SK-N-SH (cell line): ENCODE measurements around the gene NTN1. TPM values are rescaled to one million over a fixed set of nuclear protein-coding genes. Genes with fewer than 3 reads are reported as not detected.

Experiments
- CTCF ChIA-PET: fragments of 300-600, 350-600 bp; formaldehyde crosslinking; extraction: SDS; loops from one replicate; lab custom pipeline; 2021; lab: Yijun Ruan, JAX
- POLR2A ChIA-PET: fragments of 350-600 bp; sonication (Branson Sonifier 250); formaldehyde crosslinking; extraction: SDS; loops from one replicate; lab custom pipeline; 2020; ENCODE audit warnings: antibody characterized with exemption, inconsistent platforms; lab: Yijun Ruan, JAX
- DNase-seq: peaks from one replicate; pipeline ENCODE4 v3.0.0; 2012
- H2AFZ ChIP-seq: fragments of 200-600 bp; sonication (generic); 2 replicates; pipeline ENCODE4 v1.8.1; 2016; ENCODE audit warnings: antibody characterized with exemption, mild to moderate bottlenecking, low read depth
- H3F3A ChIP-seq: fragments of 200-600 bp; sonication (generic); replicated peaks from 2 replicates; pipeline ENCODE3; 2016; ENCODE audit warnings: antibody characterized with exemption, mild to moderate bottlenecking; ENCODE audit not compliant: insufficient read depth
- H3K27ac ChIP-seq, 2 experiments: fragments of 200-500 bp in 1 of 2; fragments of 200-600 bp in 1 of 2; sonication (Bioruptor generic) in 1 of 2; sonication (generic), shearing (Covaris generic) in 1 of 2; 2 replicates each; pipeline versions ENCODE4 v1.5.1 to v1.6.1; 2014 to 2016; ENCODE audit warnings: low read depth in 2 of 2, inconsistent platforms in 1 of 2, low read length in 1 of 2, mild to moderate bottlenecking in 1 of 2, mixed read lengths in 1 of 2
- H3K27me3 ChIP-seq: fragments of 200-600 bp; sonication (generic), shearing (Covaris generic); 2 replicates; pipeline ENCODE4 v1.6.1; 2016; ENCODE audit warnings: mixed run types; ENCODE audit not compliant: insufficient read depth
- H3K36me3 ChIP-seq, 2 experiments: fragments of 200-500 bp in 1 of 2; fragments of 200-600 bp in 1 of 2; sonication (Bioruptor generic) in 1 of 2; sonication (generic) in 1 of 2; replicated peaks in 1 of 2; 2 replicates each; pipeline versions ENCODE3 to v1.5.1; 2014 to 2016; ENCODE audit warnings: low read length in 1 of 2, mild to moderate bottlenecking in 1 of 2; ENCODE audit not compliant: insufficient read depth in 2 of 2, control insufficient read depth in 1 of 2
- H3K4me1 ChIP-seq, 2 experiments: fragments of 200-500 bp in 1 of 2; fragments of 200-600 bp in 1 of 2; sonication (Bioruptor generic) in 1 of 2; sonication (generic), shearing (Covaris generic) in 1 of 2; 2 replicates each; pipeline versions ENCODE4 v1.5.1 to v1.6.1; 2014 to 2016; ENCODE audit warnings: low read depth in 1 of 2, low read length in 1 of 2, mixed run types in 1 of 2; ENCODE audit not compliant: insufficient read depth in 2 of 2, control insufficient read depth in 1 of 2
- H3K4me2 ChIP-seq: fragments of 200-600 bp; sonication (generic), shearing (Covaris generic); 2 replicates; pipeline ENCODE4 v1.6.1; 2017; ENCODE audit warnings: mixed run types
- H3K4me3 ChIP-seq, 2 experiments: fragments of 200-500 bp in 1 of 2; fragments of 200-600 bp in 1 of 2; sonication (Bioruptor generic) in 1 of 2; sonication (generic), shearing (Covaris generic) in 1 of 2; 2 replicates each; pipeline versions ENCODE4 v1.5.1 to v1.8.1; 2014 to 2016; ENCODE audit warnings: low read depth in 2 of 2, inconsistent platforms in 1 of 2, low read length in 1 of 2, mild to moderate bottlenecking in 1 of 2, mixed read lengths in 1 of 2, moderate library complexity in 1 of 2
- H3K79me2 ChIP-seq: fragments of 200-600 bp; sonication (generic); 2 replicates; pipeline ENCODE4 v1.8.1; 2017; ENCODE audit warnings: mild to moderate bottlenecking; ENCODE audit not compliant: insufficient read depth
- H3K9ac ChIP-seq: fragments of 200-600 bp; sonication (generic); 2 replicates; pipeline ENCODE4 v1.6.1; 2017; ENCODE audit warnings: mixed run types
- H3K9me2 ChIP-seq: fragments of 200-600 bp; sonication (generic); 2 replicates; pipeline ENCODE4 v1.6.1; 2017; ENCODE audit warnings: mixed run types
- H3K9me3 ChIP-seq: fragments of 200-600 bp; sonication (generic); 2 replicates; pipeline ENCODE4 v1.6.1; 2017; ENCODE audit warnings: mixed run types, mild to moderate bottlenecking, moderate library complexity
- H4K20me1 ChIP-seq: fragments of 200-600 bp; sonication (generic); 2 replicates; pipeline ENCODE4 v1.6.1; 2017; ENCODE audit warnings: mild to moderate bottlenecking, mixed run types; ENCODE audit not compliant: insufficient read depth
- CHD2 ChIP-seq: fragments of 150-350 bp; IDR thresholded peaks from 2 replicates; pipeline ENCODE4 v1.6.1; 2018; ENCODE audit warnings: low read length; ENCODE audit not compliant: partially characterized antibody
- ELF1 ChIP-seq: IDR thresholded peaks from 2 replicates; pipeline ENCODE4 v1.4.0; 2012
- EP300 ChIP-seq, 2 experiments: IDR thresholded peaks; 2 replicates each; pipeline versions ENCODE4 v1.4.0 to v1.6.1; 2012; ENCODE audit warnings: borderline replicate concordance in 1 of 2, low read depth in 1 of 2, low read length in 1 of 2
- GABPA ChIP-seq: IDR thresholded peaks from 2 replicates; pipeline ENCODE4 v1.4.0; 2012; ENCODE audit warnings: low read depth, mild to moderate bottlenecking
- JUND ChIP-seq: IDR thresholded peaks from 2 replicates; pipeline ENCODE4 v1.4.0; 2012
- MEF2A ChIP-seq: IDR thresholded peaks from 2 replicates; pipeline ENCODE4 v1.4.0; 2012; ENCODE audit warnings: low read depth, borderline replicate concordance
- PBX3 ChIP-seq: IDR thresholded peaks from 2 replicates; pipeline ENCODE4; 2012
- POLR2AphosphoS5 ChIP-seq: IDR thresholded peaks from 2 replicates; pipeline ENCODE4 v1.6.1; 2012; ENCODE audit warnings: low read depth, low read length
- RCOR1 ChIP-seq: fragments of 150-350 bp; IDR thresholded peaks from 2 replicates; pipeline ENCODE4 v1.6.1; 2017; ENCODE audit warnings: antibody characterized with exemption, low read length
- REST ChIP-seq: IDR thresholded peaks from 2 replicates; pipeline ENCODE4 v1.6.1; 2012; ENCODE audit warnings: mild to moderate bottlenecking, low read depth, low read length, moderate library complexity
- RXRA ChIP-seq: IDR thresholded peaks from 2 replicates; pipeline ENCODE4 v1.4.0; 2012; ENCODE audit warnings: low read depth, mild to moderate bottlenecking, borderline replicate concordance
- SIN3A ChIP-seq: IDR thresholded peaks from 2 replicates; pipeline ENCODE4 v1.6.1; 2012; ENCODE audit warnings: low read depth, mild to moderate bottlenecking, low read length, moderate library complexity, borderline replicate concordance
- SMC3 ChIP-seq: IDR thresholded peaks from 2 replicates; pipeline ENCODE4 v1.6.1; 2012; ENCODE audit warnings: low read depth, low read length, improper control_type of control experiment
- TCF12 ChIP-seq: IDR thresholded peaks from 2 replicates; pipeline ENCODE4 v1.4.0; 2012
- USF1 ChIP-seq: IDR thresholded peaks from 2 replicates; pipeline ENCODE4 v1.4.0; 2012; ENCODE audit warnings: low read depth, borderline replicate concordance
- WGBS: methylation state at CpG from one replicate; pipeline ENCODE4 v1.1.6; 2017; ENCODE audit warnings: low lambda C conversion rate; 5-methylcytosine and 5-hydroxymethylcytosine counted together
- polyA plus RNA-seq, 3 experiments: library from polyadenylated mRNA; depleted of rRNA; stranded (reverse); fragments of >200 nt; gene quantifications; 2 replicates each; pipeline ENCODE4 v1.2.3, GENCODE V29; 2012
- TF ChIP-seq, protein P1 (sequence below): fragments of 150-350 bp; IDR thresholded peaks from 2 replicates; pipeline ENCODE4 v1.6.1; 2017; ENCODE audit warnings: antibody characterized with exemption, low read length, low read depth, borderline replicate concordance
- TF ChIP-seq, protein P2 (sequence below): fragments of 200-600 bp; sonication (generic); IDR thresholded peaks from 2 replicates; pipeline ENCODE4 v1.6.1; 2017; ENCODE audit warnings: antibody characterized with exemption, mild to moderate bottlenecking, moderate library complexity

Gene NTN1
- polyA plus RNA-seq, 1 of the 3 experiments (the other 2 are of a cell fraction), result 0.05 TPM

DNA sequence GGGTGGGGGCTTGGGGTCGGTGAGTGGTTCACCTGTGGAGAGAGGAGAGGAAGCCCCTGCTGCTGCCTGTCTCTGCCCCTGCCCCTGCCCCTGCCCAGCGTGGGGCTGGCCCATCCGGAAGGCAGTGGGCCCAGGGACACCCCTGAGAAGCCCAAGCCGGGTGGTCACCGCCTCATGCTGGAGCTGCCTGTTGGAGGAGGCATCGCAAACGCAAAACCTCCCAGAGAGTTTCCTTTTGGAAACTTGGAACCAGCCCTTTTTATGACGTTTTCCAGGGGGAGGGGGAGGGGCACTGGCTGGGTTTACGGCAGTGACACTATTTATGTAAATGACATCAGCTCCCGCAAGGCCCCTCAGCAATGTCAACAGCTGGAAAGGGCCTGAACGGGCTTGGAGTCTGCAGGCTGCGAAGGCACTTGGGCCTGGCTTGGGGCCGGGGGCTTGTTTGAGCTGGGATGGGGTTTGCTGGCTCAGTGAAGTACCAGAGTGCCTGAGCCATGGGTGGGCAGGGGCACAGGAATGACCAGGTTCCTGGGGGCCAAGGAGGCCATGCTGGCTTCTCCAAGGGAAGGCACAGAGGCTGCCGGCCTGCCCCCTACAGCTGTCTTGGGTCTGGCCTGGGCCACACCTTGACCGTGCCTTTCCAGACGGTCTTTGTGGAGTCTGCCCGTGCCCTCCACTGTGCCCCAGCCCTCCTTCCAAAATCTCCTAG, 219.5 kb downstream of the NTN1 start:
- 100% methylated on average over 4 of the region's 17 CpGs for WGBS
- Histone ChIP-seq H3K27me3 (no peaks in the 10 kb centered on the region), H3K9me3 (no peaks in the 10 kb centered on the region), H2AFZ (no peak overlapping the region), H3K4me1 (peaks cover 0 to 25% of the 10 kb centered on the region in 2 experiments; a peak in 2 of 4 replicates), H3F3A (no peaks in the 10 kb centered on the region), H3K79me2 (no peaks in the 10 kb centered on the region), H3K27ac (no peak overlapping the region; a peak in 1 of 4 replicates), H3K4me3 (no peak overlapping the region), H3K4me2 (peak overlapping the region; percentile 62; the same call in 1 of the 2 replicates), H4K20me1 (no peaks in the 10 kb centered on the region), H3K9me2 (no peaks in the 10 kb centered on the region), H3K36me3 (no peaks in the 10 kb centered on the region), H3K9ac (no peak overlapping the region)
- no peak for TF ChIP-seq EP300 (IDR thresholded peaks at IDR 0.05; ENCODE audit: borderline replicate concordance in 1 of 2, low read depth in 1 of 2, low read length in 1 of 2)
- no peak for TF ChIP-seq GABPA
- no peak for TF ChIP-seq RCOR1
- no peak for TF ChIP-seq MEF2A
- TF ChIP-seq POLR2AphosphoS5, result no peak
- no peak for DNase-seq
- ChIA-PET CTCF (interaction anchor here (1.0 kb wide), 1 partner anchor 18 kb away, joined by 3 read pairs; no protein-coding TSS in a partner anchor), POLR2A (no interaction called here)

DNA sequence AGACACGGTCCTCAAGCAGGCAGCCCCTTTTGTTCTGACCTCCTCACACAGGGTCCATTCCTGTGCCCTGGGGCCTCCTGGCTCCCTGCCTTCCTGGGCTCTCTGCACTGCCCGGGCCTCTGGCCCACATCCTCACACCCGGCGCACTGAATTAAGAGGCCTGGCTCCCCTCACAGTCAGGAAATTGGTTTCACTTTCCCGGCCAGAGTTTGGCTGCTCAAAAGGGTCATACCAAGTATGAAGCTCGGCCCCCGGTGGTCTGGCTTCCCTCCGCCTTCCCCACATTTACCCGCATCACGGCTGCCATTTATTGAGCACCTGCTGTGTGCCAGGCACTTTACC, 220.0 kb downstream of the NTN1 start:
- ChIA-PET POLR2A (no interaction called here), CTCF (interaction anchor here (1.0 kb wide), 1 partner anchor 18 kb away, joined by 3 read pairs; no protein-coding TSS in a partner anchor)
- DNase-seq, result peak; percentile 68
- no peaks in the 10 kb centered on the region for H3F3A ChIP-seq
- H3K4me1 ChIP-seq, result peaks cover 0 to 25% of the 10 kb centered on the region in 2 experiments; a peak in 2 of 4 replicates
- H3K27me3 ChIP-seq, result no peaks in the 10 kb centered on the region
- no peak overlapping the region; a peak in 1 of 4 replicates for H3K27ac ChIP-seq
- no peaks in the 10 kb centered on the region for H3K9me3 ChIP-seq
- H4K20me1 ChIP-seq, result no peaks in the 10 kb centered on the region
- no peak overlapping the region for H3K4me2 ChIP-seq
- no peak for TF ChIP-seq JUND
- no peak for TF ChIP-seq POLR2AphosphoS5
- no peak for TF ChIP-seq SIN3A
- TF ChIP-seq, protein P1, sequence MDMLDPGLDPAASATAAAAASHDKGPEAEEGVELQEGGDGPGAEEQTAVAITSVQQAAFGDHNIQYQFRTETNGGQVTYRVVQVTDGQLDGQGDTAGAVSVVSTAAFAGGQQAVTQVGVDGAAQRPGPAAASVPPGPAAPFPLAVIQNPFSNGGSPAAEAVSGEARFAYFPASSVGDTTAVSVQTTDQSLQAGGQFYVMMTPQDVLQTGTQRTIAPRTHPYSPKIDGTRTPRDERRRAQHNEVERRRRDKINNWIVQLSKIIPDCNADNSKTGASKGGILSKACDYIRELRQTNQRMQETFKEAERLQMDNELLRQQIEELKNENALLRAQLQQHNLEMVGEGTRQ, result no peak
- TF ChIP-seq, protein P2, sequence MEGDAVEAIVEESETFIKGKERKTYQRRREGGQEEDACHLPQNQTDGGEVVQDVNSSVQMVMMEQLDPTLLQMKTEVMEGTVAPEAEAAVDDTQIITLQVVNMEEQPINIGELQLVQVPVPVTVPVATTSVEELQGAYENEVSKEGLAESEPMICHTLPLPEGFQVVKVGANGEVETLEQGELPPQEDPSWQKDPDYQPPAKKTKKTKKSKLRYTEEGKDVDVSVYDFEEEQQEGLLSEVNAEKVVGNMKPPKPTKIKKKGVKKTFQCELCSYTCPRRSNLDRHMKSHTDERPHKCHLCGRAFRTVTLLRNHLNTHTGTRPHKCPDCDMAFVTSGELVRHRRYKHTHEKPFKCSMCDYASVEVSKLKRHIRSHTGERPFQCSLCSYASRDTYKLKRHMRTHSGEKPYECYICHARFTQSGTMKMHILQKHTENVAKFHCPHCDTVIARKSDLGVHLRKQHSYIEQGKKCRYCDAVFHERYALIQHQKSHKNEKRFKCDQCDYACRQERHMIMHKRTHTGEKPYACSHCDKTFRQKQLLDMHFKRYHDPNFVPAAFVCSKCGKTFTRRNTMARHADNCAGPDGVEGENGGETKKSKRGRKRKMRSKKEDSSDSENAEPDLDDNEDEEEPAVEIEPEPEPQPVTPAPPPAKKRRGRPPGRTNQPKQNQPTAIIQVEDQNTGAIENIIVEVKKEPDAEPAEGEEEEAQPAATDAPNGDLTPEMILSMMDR, result no peak
- TF ChIP-seq CHD2, result no peak
- no peak for TF ChIP-seq TCF12
- TF ChIP-seq PBX3, result no peak
- no peak for TF ChIP-seq USF1
- no peak for TF ChIP-seq MEF2A
- TF ChIP-seq RXRA, result no peak
- TF ChIP-seq ELF1, result no peak
- TF ChIP-seq REST, result no peak
- no peak for TF ChIP-seq GABPA
- no peak for TF ChIP-seq SMC3
- H3K9ac ChIP-seq, result no peak overlapping the region
- H3K79me2 ChIP-seq, result no peaks in the 10 kb centered on the region
- no peak overlapping the region for H3K4me3 ChIP-seq
- WGBS, result 75% methylated on average over 10 of the region's 10 CpGs
- H3K9me2 ChIP-seq, result no peaks in the 10 kb centered on the region
- H3K36me3 ChIP-seq, result no peaks in the 10 kb centered on the region
- no peak overlapping the region for H2AFZ ChIP-seq
